Retinal pigment epithelial cell (primary cell): ENCODE data around the gene RAB8B.
"Not testable (repeated sequence)": the region's sequence is repeated elsewhere in the genome, so short reads cannot be mapped to it uniquely, and the experiment has no call there.

ENCODE experiments used
- DNase-seq: peaks from one replicate; pipeline ENCODE4 v3.0.0-alpha.2; 2010; ENCODE audit warnings: low read depth
- H3K4me3 ChIP-seq: 2 replicates; pipeline ENCODE4 v1.5.1; 2011; ENCODE audit warnings: mild to moderate bottlenecking, low read length, control low read depth, moderate library complexity
- TF ChIP-seq, protein P1 (sequence below): conservative IDR thresholded peaks from 2 replicates; pipeline ENCODE4 v1.5.1; 2011; ENCODE audit warnings: low read depth, low read length, control low read depth, inconsistent platforms

The RAB8B gene

DNA sequence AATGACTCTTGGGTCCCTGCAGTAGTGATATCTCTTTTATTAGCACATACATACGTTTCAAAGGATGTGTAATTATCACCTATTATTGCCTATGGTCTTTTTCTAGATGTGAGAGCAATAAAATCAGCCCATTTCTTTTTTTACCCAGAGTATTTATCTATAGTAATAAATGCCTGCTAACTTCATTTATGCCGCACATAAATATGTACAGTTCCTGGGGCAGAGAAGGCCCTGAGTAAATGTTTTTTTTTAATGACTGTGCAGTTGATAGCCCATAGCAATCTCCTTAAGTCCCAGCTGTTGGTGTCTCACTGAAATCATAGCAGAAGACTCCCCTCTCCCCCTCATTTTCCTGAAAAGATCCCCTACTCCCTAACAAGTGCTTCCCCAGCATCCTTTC, 16.7 kb downstream of the RAB8B start:
- no peak for DNase-seq
- H3K4me3 ChIP-seq, result no peak overlapping the region
- TF ChIP-seq, protein P1, sequence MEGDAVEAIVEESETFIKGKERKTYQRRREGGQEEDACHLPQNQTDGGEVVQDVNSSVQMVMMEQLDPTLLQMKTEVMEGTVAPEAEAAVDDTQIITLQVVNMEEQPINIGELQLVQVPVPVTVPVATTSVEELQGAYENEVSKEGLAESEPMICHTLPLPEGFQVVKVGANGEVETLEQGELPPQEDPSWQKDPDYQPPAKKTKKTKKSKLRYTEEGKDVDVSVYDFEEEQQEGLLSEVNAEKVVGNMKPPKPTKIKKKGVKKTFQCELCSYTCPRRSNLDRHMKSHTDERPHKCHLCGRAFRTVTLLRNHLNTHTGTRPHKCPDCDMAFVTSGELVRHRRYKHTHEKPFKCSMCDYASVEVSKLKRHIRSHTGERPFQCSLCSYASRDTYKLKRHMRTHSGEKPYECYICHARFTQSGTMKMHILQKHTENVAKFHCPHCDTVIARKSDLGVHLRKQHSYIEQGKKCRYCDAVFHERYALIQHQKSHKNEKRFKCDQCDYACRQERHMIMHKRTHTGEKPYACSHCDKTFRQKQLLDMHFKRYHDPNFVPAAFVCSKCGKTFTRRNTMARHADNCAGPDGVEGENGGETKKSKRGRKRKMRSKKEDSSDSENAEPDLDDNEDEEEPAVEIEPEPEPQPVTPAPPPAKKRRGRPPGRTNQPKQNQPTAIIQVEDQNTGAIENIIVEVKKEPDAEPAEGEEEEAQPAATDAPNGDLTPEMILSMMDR, result no peak

DNA sequence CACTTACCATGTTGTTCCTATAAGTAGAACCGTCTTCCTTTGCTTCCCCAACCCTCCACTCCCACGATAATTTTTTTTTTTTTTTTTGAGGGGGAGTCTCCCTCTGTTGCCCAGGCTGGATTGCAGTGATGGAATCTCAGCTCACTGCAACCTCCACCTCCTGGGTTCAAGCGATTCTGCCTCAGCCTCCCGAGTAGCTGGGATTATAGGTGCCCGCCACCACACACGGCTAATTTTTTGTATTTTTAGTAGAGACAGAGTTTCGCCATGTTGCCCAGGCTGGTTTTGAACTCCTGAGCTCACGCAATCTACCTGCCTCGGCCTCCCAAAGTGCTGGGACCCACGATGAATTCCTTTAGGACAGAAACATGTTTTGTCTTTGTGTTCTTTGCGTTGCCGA, 19.4 kb downstream of the RAB8B start:
- not testable (repeated sequence) for DNase-seq, H3K4me3 ChIP-seq

DNA sequence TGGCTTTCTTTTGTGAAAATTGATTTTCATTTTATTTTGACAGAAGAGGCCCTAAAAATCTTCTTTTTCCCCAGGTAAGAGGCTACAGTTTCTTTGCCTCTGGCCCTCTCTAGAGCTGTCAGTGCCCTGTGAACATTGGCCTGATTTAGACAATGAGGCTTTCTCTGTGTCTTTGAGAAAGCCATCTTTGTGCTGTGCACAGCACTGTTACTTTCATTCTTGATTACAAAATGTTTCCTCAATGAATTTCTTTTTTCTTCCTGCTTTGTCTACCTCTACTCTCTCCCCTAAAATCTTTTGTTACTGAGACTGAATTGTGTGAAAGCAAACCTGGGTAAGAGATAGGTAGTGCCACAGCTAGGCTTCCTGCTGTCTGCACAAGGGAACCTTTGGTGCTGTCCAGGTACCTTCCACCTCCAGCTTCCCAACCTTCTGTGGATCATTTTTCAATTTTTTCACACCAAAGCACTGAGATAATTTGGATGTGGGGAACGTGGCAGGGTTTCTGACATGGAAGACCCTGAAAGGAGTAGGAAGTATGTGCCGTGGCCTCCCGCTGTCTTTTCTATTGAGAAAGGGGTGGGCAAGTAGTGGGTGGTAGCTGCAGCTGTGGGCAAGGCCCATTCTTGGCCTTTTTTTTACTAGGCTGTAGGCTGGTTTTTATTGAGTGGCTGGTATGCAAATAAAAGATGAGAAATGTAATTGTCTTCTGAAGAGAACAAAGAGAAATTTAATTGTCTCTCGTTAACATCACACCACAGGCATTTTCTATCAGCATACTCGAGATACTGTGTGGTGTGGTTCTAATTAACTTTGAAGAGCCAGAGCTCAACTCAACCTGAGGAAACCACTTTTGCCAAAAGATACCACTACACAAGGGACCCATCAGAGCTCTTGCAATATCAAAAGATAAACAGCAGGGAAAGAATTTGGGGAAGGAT, 21.0 kb downstream of the RAB8B start:
- no peak for DNase-seq
- no peak overlapping the region for H3K4me3 ChIP-seq
- TF ChIP-seq, protein P1, result no peak

DNA sequence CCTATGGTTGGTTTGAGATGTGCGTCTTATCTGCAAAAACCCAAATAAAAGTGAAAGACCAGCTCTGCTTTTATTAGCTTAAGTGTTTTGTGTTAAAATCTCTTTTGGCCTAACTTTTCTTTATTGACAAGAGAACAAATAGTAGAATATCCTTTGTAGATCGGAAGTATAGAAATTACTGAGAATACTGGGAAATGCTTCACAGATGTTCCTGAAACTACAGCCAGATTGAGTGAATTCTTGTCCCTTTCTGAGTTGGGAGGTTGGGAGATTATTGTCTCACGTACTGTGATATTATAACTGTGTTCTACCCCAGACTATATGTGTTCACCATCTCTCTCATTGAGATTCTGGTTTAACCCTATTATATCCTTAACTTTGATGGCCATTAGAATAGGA, 21.7 kb downstream of the RAB8B start:
- no peak overlapping the region for H3K4me3 ChIP-seq
- no peak for DNase-seq
- TF ChIP-seq, protein P1, result no peak

DNA sequence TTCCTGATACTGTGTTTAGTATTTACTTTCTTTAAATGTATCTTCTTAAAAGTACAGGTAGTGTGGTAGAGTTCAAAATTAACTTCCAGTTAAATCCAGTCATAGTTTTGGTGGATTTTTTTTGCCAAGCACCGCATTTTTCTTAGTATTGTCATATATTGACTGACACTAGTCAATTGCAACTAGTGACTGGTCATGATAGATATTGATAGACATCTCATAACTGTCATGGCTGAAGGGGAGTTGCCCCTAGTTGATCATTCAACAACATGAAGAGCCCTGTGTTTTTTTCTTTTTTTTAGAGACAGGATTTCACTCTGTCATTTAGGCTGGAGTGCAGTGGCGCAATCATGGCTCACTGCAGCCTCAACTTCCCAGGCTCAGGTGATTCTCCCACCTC, 22.1 kb downstream of the RAB8B start:
- DNase-seq, result no peak
- H3K4me3 ChIP-seq, result no peak overlapping the region
- TF ChIP-seq, protein P1, result no peak

DNA sequence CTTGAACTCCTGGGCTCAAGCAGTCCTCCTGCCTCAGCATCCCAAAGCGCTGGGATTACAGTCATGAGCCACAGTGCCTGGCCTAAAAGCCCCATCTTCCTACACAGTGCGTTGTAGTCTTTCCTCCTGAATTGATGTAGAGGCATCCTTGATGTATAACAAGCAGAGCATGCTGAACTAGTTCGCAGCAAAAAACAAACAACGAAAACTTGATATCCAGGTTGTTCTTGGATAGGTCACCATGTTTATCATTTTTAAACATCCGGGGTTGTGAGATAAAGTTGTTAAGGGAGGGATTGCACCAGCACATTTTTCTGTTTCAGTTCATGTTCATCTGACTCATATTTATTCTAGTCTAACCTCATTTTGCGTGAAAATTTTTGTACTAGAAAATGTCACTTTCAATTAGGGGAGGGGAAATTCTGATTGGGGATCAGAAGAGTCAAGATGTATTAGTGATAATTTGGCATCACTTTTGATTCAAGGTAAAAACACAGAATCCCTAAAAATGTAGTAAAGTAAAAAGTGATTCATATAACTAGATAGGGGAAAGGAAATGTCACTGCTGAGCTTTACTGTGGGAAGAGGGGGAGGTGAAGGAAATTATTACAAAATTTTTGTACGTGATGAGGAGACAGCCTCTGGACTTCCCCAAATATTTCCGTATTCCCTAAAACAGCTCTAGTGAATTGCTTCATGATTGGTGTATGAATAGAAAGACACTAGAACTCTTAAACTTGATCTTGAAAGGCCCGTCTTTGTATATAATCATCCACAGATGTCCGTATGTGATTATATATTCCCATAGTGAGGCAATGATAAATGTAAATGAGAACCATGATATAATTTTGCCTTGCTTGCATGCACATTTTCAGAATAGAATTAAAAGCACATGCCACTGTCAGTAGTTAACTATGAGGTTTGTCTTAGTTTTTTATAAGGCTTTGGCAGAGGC, 22.9 kb downstream of the RAB8B start:
- H3K4me3 ChIP-seq, result no peak overlapping the region
- DNase-seq, result no peak
- TF ChIP-seq, protein P1, result no peak

DNA sequence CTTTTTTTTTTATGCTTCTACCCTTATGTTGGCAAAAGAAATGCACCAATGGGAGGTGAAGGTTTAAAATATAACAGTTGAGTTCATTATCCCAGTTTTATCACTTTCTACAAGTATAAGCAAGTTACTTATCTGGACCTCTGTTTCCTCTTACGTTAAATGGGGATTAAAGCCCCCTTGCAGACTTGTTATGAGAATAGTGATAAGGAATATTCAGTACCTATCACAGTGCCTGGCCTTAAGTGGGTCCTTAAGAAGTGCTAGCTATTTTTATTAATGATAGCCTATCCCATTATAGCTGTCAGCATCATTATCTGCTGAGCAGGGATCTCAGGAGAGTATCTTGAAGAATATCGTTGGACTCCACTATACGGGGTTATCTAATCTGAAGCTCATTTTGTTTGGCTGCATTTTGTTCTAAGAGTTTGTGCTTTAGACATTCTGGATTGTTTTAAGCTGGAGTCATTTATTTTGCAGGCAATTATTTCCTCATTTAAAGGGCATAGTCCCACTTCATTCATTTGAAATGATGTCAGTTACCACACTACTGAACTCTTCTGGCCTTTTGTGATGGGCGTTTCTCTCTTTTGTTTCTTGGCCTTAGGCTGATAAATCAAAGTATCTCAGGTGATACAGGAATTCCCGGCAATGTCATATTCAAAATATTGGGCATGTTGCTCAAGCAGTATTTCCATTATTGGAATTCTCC, 28.8 kb downstream of the RAB8B start:
- no peak overlapping the region for H3K4me3 ChIP-seq
- DNase-seq, result no peak
- TF ChIP-seq, protein P1, result no peak
